Rectal smooth muscle tissue (tissue), 1 donor: Measurements from ENCODE around the gene PAQR5.
"Not testable (repeated sequence)": the region's sequence is repeated elsewhere in the genome, so short reads cannot be mapped to it uniquely, and the experiment has no call there.

ENCODE experiments used
- H3K27ac ChIP-seq: one replicate; pipeline ENCODE4 v1.7.0; 2013; ENCODE audit warnings: low read depth, low read length, inconsistent platforms
- H3K27me3 ChIP-seq: one replicate; pipeline ENCODE4 v1.7.0; 2013; ENCODE audit warnings: low read length; ENCODE audit not compliant: control insufficient read depth, insufficient read depth
- H3K36me3 ChIP-seq: one replicate; pipeline ENCODE4 v1.7.0; 2013; ENCODE audit warnings: low read length; ENCODE audit not compliant: control insufficient read depth, insufficient read depth
- H3K4me1 ChIP-seq: one replicate; pipeline ENCODE4 v1.7.0; 2013; ENCODE audit warnings: low read length; ENCODE audit not compliant: control insufficient read depth, insufficient read depth
- H3K4me3 ChIP-seq: one replicate; pipeline ENCODE4 v1.7.0; 2013; ENCODE audit warnings: low read length
- H3K9ac ChIP-seq: one replicate; pipeline ENCODE4 v1.7.0; 2013; ENCODE audit warnings: low read length

The PAQR5 gene

DNA sequence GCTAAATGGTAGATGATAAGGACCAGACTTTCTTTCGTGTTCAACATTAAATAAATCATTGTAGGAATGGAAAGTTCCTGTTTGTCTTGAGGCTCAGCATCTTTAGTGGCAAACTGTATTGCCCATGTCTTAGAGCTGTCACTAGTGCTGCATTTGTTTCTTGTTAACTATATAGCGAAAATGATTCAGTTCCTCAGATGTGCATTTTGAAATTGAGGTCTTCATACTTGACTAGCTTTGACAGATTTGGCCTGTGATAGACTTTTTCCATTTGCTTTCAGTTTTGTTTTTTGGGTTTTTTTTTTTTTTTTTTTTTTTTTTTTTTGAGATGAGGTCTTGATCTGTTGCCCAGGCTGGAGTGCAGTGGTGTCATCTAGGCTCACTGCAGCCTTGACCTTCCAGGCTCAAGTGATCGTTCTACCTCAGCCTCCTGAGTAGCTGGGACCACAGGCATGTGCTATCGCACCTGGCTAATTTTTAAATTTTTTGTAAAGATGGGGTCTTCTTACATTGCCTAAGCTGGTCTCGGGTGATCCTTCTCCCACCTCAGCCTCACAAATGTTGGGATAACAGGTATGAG lies 144.4 kb downstream of the PAQR5 start:
- Histone ChIP-seq H3K9ac (no peak overlapping the region), H3K36me3 (no peaks in the 10 kb centered on the region), H3K4me1 (peaks cover 3% of the 10 kb centered on the region), H3K27me3 (no peaks in the 10 kb centered on the region), H3K4me3 (no peak overlapping the region), H3K27ac (no peak overlapping the region)

DNA sequence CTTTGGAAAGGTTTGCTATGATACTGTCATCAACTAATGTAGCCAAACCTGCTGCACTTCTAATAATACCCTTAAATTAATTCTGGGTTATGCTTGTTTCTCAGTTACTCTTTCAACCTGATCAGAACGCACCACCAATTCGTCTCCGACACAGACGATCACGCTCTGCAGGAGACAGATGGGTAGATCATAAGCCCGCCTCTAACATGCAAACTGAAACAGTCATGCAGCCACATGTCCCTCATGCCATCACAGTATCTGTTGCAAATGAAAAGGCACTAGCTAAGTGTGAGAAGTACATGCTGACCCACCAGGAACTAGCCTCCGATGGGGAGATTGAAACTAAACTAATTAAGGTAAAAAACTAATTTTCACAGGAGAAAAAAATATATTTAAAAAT lies 146.0 kb downstream of the PAQR5 start:
- H3K4me1 ChIP-seq, result peaks cover 3% of the 10 kb centered on the region
- no peaks in the 10 kb centered on the region for H3K27me3 ChIP-seq
- no peak overlapping the region for H3K4me3 ChIP-seq
- no peak overlapping the region for H3K27ac ChIP-seq
- H3K36me3 ChIP-seq, result no peaks in the 10 kb centered on the region
- no peak overlapping the region for H3K9ac ChIP-seq

DNA sequence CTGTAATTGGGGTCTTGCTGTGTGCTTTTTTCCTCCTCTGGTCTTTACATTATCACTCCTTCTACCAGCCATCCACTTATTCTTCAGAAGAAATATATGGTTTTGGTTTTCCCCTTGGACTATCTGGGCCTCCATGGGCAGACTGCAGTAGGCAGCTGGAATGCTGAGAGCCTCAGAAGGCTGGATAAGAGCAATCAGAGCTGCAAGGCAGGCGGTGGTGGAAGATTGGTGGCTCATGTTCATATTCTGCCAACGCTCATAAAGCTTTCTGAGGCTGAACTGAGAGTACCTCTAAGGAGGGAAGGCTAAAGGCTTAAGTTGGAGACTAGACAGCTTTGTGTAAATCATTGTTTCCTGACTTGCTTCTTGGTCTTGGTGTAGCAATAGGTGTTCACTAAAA lies 148.2 kb downstream of the PAQR5 start:
- Histone ChIP-seq H3K9ac (no peak overlapping the region), H3K27ac (no peak overlapping the region), H3K4me1 (peaks cover 3% of the 10 kb centered on the region), H3K4me3 (no peak overlapping the region), H3K36me3 (no peaks in the 10 kb centered on the region), H3K27me3 (no peaks in the 10 kb centered on the region)

DNA sequence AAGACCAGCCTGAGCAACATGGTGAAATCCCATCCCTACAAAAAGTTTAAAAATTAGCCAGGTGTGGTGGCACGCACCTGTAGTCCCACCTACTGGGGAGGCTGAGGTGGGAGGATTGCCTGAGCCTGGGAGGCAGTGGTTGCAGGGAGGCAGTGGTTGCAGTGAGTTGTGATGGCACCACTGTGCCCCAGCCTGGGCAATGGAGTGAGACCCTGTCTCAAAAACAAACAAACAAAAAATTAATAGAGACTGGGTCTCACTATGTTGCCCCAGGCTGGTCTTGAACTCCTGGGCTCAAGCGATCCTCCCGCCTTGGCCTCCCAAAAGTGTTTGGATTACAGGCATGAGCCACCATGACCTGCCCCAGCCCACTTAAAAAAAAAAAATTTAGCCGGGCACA lies 151.5 kb downstream of the PAQR5 start:
- not testable (repeated sequence) for H3K27me3 ChIP-seq, H3K9ac ChIP-seq, H3K36me3 ChIP-seq, H3K4me3 ChIP-seq, H3K27ac ChIP-seq
- H3K4me1 ChIP-seq, result peaks cover 12% of the 10 kb centered on the region

DNA sequence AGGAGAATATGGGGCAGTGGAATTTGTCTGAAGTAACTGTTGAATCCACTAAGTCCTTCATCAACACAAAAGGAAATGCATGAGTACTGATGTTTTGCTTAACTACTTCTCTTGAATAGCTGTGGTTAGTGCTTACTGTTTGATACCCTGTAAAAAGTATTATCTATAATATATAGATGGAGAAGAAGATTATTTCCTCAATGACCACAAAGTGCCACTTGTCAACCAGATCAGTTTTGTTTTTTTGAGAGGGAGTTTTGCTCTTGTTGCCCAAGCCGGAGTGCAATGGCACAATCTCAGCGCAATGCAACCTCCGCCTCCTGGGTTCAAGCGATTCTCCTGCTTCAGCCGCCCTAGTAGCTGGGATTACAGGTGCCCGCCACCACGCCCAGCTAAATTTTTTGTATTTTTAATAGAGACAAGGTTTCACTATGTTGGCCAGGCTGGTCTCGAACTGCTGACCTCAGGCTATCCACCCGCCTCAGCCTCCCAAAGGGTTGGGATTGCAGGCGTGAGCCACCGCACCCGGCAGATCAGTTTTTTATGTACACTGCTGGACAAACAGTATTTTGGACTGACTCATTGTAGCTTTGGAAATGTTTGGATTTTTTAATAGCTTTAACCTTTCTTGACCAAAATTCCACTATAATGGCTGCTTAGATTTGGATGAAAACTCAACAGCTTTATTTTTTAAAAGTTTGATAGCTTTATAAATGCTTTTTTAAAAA lies 152.4 kb downstream of the PAQR5 start:
- Histone ChIP-seq H3K9ac (no peak overlapping the region), H3K4me1 (peaks cover 12% of the 10 kb centered on the region), H3K4me3 (no peak overlapping the region), H3K36me3 (peaks cover 7% of the 10 kb centered on the region), H3K27ac (no peak overlapping the region), H3K27me3 (no peaks in the 10 kb centered on the region)

DNA sequence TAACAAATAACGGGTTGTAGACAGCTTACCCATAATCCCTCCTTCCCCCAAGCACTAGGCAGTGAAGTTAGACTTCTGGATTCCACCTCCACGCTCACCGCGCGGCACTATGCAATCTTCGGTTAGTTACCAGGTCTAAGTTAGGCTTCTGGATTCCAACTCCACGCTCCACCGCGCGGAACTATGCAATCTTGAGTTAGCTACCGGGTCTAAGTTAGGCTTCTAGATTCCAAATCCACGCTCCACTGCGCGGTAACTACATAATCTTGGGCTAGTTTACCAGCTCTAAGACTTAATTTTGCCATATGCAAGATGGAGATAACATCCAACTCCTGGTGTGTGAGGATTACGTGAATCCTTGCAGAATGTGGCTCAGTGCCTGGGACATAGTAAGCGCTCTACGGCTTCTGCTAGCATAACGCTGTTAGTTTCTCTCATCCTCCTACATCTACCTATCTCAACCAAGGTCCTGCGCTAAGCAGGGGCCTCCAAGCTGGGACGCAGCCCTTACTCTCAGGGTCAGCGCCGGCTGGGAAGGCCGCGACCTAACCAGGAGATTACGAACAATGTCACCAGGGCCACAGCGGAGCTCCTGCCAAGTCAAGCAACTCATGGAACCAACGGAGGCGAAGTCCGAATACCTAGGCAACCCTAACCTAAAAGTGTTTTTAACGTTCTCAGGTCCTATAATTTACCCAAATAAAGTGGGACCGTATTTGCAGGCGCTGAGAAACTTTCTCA lies 153.4 kb downstream of the PAQR5 start:
- H3K9ac ChIP-seq, result peak overlapping the region; percentile 64

DNA sequence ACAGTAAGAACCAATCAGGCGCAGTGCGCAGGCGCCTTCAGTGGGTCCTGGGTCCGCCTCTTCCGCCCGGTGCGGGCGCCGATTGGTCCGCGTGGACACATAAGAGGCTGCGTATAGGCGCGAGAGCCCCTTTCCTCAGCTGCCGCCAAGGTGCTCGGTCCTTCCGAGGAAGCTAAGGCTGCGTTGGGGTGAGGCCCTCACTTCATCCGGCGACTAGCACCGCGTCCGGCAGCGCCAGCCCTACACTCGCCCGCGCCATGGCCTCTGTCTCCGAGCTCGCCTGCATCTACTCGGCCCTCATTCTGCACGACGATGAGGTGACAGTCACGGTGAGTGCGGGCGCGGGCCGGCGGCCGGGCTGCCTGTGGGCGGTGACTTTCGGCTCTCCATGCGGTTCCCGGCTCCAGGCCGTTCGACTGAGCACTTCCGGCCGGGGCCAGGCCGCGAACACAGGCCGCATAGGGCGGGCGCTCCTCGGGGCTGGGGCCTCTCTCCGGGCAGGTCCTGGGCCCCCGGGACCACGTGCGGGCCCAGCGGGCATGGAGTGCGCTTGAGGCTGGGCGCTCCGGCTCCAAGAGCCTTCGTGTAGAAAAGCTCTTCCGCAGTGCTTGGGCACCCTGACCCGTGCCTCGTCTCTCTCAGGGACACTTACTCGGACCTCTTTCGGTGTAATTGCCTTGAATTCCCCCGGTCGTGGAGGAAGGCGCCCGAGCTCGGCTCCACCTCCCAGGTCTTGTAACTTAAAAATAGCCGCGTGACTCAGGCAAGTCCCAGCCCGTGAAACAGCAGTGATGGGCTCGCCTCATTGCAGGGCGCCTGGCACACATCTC lies 154.2 kb downstream of the PAQR5 start, which contains the start of gene RPLP1:
TSS of gene RPLP1 (plus strand) at position 127 of the 830 bp plus-strand sequence. CDS start at position 258, 131 bp downstream.
- Histone ChIP-seq H3K9ac (peak within 1 kb of the TSS; percentile 64), H3K27me3 (no peaks in the 10 kb centered on the region), H3K4me1 (peaks cover 12% of the 10 kb centered on the region), H3K4me3 (peak within 1 kb of the TSS; percentile 91), H3K27ac (peak within 1 kb of the TSS; percentile 92), H3K36me3 (peaks cover 8% of the 10 kb centered on the region)

More for the DNA sequence above, 153.4 kb downstream of the PAQR5 start:
- H3K36me3 ChIP-seq, result peaks cover 8% of the 10 kb centered on the region
- peak overlapping the region; percentile 91 for H3K4me3 ChIP-seq
- H3K4me1 ChIP-seq, result peaks cover 12% of the 10 kb centered on the region
- no peaks in the 10 kb centered on the region for H3K27me3 ChIP-seq
- peak overlapping the region; percentile 92 for H3K27ac ChIP-seq

DNA sequence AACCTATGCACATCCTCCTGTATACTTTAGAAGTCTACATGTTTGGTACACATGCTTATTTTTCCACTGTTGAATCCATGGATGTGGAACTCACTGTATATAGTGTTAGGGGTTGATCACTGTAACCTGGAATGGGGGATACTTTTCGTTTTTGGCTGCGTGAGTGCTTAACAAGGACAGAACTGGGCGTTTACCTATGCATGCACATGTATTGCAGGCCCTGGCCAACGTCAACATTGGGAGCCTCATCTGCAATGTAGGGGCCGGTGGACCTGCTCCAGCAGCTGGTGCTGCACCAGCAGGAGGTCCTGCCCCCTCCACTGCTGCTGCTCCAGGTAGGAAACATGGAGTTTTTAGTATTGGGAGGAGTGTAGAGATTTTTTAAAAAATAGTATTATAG lies 156.2 kb downstream of the PAQR5 start:
- Histone ChIP-seq H3K4me3 (no peak overlapping the region), H3K4me1 (peaks cover 12% of the 10 kb centered on the region), H3K27ac (no peak overlapping the region), H3K36me3 (peaks cover 8% of the 10 kb centered on the region), H3K9ac (no peak overlapping the region), H3K27me3 (no peaks in the 10 kb centered on the region)

DNA sequence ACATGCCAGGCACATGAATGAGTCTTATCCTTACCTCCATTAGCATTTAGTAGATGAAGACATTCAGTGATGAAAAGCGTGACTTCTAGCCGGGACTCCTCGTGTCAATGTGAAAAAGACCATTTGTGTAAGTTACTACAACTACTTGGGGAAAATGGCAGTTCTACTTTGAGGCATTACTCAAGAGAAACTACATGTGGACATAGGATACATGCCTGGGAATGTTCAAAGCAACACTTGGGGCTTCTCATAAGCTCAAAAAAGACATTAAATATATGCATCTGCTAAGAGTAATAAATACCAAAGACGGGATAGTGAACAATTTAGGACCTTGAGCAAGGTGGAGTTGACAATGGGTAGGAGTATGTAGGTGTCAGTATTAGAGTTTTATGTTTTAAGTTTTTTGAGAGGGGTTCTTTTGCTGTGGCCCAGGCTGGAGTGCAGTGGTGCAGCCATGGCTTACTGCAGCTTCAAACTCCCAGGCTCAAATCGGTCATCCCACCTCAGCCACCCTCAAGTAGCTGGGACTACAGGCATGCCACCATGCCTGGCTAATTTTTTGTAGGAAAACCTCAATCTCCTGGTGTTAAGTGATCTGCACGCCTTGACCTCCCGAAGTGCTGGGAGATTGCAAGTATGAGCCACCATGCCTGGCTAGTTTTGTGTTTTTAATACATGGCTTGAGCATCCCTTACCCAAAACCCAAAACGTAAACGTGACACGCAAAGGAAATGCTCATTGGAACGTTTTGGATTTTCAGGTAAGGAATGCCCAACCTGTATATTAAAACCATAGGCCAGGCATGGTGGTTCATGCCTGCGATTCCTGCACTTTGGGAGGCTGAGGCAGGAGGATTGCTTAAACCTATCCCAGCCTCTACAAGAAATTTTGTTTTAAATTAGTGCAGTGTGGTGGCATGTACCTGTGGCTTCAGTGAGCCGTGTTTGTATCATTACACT lies 157.8 kb downstream of the PAQR5 start:
- no peak overlapping the region for H3K4me3 ChIP-seq
- H3K9ac ChIP-seq, result no peak overlapping the region
- H3K27me3 ChIP-seq, result no peaks in the 10 kb centered on the region
- peaks cover 8% of the 10 kb centered on the region for H3K36me3 ChIP-seq
- no peak overlapping the region for H3K27ac ChIP-seq
- H3K4me1 ChIP-seq, result peaks cover 12% of the 10 kb centered on the region
